Osteoblast (primary cell): Measurements from ENCODE around the gene TNK2. TPM values are rescaled to one million over a fixed set of nuclear protein-coding genes. Genes with fewer than 3 reads are reported as not detected.

Experiments
- DNase-seq: peaks from one replicate; pipeline ENCODE4 v3.0.0; 2011; ENCODE audit warnings: low spot score, mixed read lengths; ENCODE audit not compliant: insufficient read length; ENCODE audit errors: missing footprints
- H2AFZ ChIP-seq: 2 replicates; pipeline ENCODE4 v1.6.0; 2011; ENCODE audit warnings: mild to moderate bottlenecking, low read length
- H3K27ac ChIP-seq: 2 replicates; pipeline ENCODE4 v1.5.1; 2011; ENCODE audit warnings: mild to moderate bottlenecking, low read depth, low read length, moderate library complexity
- H3K27me3 ChIP-seq: 2 replicates; pipeline ENCODE4 v1.6.0; 2012; ENCODE audit warnings: mild to moderate bottlenecking, control low read depth, inconsistent platforms, low read length, moderate library complexity; ENCODE audit not compliant: insufficient read depth
- H3K36me3 ChIP-seq: 2 replicates; pipeline ENCODE4 v1.5.1; 2011; ENCODE audit warnings: mild to moderate bottlenecking, low read length, control low read depth, moderate library complexity; ENCODE audit not compliant: insufficient read depth
- H3K4me1 ChIP-seq: 2 replicates; pipeline ENCODE4 v1.5.1; 2011; ENCODE audit warnings: mild to moderate bottlenecking, low read length, control low read depth, moderate library complexity; ENCODE audit not compliant: insufficient read depth
- H3K4me2 ChIP-seq: 2 replicates; pipeline ENCODE4 v1.6.0; 2011; ENCODE audit warnings: mild to moderate bottlenecking, low read length; ENCODE audit not compliant: insufficient read depth
- H3K4me3 ChIP-seq: fragments of 200-600 bp; sonication (generic); 3 replicates; pipeline ENCODE4 v1.5.1; 2012; ENCODE audit warnings: mild to moderate bottlenecking, low read length, inconsistent platforms; ENCODE audit not compliant: insufficient read depth
- H3K79me2 ChIP-seq: 2 replicates; pipeline ENCODE4 v1.6.0; 2012; ENCODE audit warnings: mild to moderate bottlenecking, low read length, control low read depth, inconsistent platforms; ENCODE audit not compliant: insufficient read depth
- H3K9me3 ChIP-seq: 2 replicates; pipeline ENCODE4 v1.5.1; 2011; ENCODE audit warnings: low read depth, low read length, control low read depth
- H4K20me1 ChIP-seq: 2 replicates; pipeline ENCODE4 v1.6.0; 2012; ENCODE audit warnings: mild to moderate bottlenecking, low read length, control low read depth; ENCODE audit not compliant: insufficient read depth
- total RNA-seq: library from RNA; depleted of rRNA; stranded (reverse); fragments of >200 nt; gene quantifications from 2 replicates; pipeline ENCODE4 v1.2.3, GENCODE V29; 2012
- TF ChIP-seq, protein P1 (sequence below): IDR thresholded peaks from 2 replicates; pipeline ENCODE4 v1.5.1; 2011; ENCODE audit warnings: mild to moderate bottlenecking, low read depth, low read length, moderate library complexity; ENCODE audit errors: extremely low read depth

TNK2 gene
- total RNA-seq, 1 donor, result 11.6 TPM

DNA sequence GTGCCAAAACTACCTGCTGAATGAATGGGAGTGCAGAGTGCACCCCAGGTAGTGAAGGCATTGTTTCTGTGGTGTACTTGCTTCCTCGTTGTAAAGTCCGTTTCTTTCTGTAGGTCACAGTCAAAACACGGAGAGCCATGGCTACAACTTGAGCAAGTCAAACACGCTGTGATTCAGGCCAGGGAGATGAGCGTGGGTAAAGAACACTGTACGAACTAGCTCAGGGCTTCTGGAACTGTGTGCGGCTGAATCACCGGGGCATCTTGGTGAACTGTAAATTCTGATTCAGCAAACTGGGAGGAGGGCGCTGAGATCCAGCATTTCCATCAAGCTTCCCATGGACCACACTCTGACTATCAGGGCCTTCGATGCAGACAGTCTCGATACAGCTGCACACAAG lies 5.0 kb upstream of the TNK2 start:
- H3K4me3 ChIP-seq, result no peak overlapping the region
- H2AFZ ChIP-seq, result no peak overlapping the region
- no peak overlapping the region for H3K27ac ChIP-seq
- TF ChIP-seq, protein P1, sequence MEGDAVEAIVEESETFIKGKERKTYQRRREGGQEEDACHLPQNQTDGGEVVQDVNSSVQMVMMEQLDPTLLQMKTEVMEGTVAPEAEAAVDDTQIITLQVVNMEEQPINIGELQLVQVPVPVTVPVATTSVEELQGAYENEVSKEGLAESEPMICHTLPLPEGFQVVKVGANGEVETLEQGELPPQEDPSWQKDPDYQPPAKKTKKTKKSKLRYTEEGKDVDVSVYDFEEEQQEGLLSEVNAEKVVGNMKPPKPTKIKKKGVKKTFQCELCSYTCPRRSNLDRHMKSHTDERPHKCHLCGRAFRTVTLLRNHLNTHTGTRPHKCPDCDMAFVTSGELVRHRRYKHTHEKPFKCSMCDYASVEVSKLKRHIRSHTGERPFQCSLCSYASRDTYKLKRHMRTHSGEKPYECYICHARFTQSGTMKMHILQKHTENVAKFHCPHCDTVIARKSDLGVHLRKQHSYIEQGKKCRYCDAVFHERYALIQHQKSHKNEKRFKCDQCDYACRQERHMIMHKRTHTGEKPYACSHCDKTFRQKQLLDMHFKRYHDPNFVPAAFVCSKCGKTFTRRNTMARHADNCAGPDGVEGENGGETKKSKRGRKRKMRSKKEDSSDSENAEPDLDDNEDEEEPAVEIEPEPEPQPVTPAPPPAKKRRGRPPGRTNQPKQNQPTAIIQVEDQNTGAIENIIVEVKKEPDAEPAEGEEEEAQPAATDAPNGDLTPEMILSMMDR, result no peak
- H3K9me3 ChIP-seq, result no peaks in the 10 kb centered on the region
- H3K27me3 ChIP-seq, result peaks cover 12% of the 10 kb centered on the region
- DNase-seq, result peak; percentile 45
- H3K79me2 ChIP-seq, result no peaks in the 10 kb centered on the region
- H3K4me2 ChIP-seq, result no peak overlapping the region
- no peaks in the 10 kb centered on the region for H3K36me3 ChIP-seq
- H4K20me1 ChIP-seq, result no peaks in the 10 kb centered on the region
- peaks cover 7% of the 10 kb centered on the region for H3K4me1 ChIP-seq

DNA sequence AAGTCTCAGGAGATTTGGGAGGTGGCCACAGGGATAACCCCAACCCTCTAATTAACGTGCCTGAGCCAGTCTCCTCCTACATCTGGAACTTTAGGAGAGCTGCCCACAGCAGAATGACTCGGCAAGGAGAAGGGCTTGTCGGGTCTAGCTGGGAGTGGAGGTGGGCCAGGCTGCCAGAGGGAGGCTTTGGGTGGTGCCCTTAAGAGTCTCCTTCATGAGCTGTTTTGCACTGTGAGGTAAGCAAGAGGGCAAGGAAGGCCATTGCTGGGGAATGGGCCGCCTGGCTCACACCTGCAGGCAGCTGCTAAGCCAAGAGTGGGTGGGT lies 3.6 kb upstream of the TNK2 start:
- Histone ChIP-seq H3K4me2 (no peak overlapping the region), H3K4me3 (no peak overlapping the region), H3K4me1 (peaks cover 22% of the 10 kb centered on the region), H3K79me2 (peaks cover 14% of the 10 kb centered on the region), H3K36me3 (no peaks in the 10 kb centered on the region), H3K9me3 (no peaks in the 10 kb centered on the region), H4K20me1 (peaks cover 6% of the 10 kb centered on the region), H3K27ac (no peak overlapping the region), H2AFZ (peak overlapping the region; percentile 67), H3K27me3 (peaks cover 8% of the 10 kb centered on the region)
- TF ChIP-seq, protein P1, result no peak
- DNase-seq, result peak; percentile 90

DNA sequence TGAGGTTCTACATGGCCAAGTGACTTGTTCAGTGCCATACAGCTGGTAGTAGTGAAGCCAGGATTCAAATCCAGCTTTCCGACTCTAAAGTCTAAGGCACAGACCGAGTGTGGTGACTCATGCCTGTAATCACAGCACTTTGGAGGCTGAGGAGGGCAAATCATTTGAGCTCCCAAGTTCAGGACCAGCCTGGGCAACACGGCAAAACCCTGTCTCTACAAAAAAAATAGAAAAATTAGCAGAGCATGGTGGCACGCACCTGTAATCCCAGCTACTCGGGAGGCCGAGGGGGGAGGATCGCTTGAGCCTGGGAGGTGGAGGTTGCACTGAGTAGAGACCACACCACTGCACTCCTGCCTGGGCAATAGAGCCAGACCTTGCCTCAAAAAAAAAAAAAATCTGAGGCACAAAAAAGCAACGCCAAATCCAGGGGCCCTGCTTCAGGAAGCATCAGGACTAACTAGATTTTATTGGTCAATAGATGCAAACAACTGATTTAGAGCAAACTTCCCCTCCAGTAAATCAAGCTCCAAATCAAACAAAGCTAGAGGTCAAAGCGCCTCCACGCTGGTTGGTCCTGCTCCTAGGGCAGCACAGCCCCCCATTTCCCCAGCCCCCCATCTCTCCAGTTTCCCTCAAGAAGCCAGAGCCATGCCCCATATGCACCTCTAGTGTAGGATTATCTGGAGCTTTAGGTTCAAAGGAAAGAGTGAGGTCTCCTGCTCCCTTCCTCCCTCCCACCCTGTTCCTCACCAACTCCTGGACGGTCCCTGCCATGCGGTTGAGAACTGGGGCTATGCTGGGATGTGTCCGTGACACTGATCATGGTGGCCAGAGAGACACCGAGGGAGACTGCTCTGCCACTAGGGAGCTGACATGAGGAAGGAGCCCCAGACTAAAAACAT lies 2.9 kb upstream of the TNK2 start:
- peaks cover 20% of the 10 kb centered on the region for H3K79me2 ChIP-seq
- no peak overlapping the region for H3K4me2 ChIP-seq
- H2AFZ ChIP-seq, result peak overlapping the region; percentile 67
- H3K27ac ChIP-seq, result no peak overlapping the region
- DNase-seq, result peak; percentile 79
- no peaks in the 10 kb centered on the region for H3K36me3 ChIP-seq
- no peaks in the 10 kb centered on the region for H3K9me3 ChIP-seq
- H3K4me1 ChIP-seq, result peaks cover 28% of the 10 kb centered on the region
- peaks cover 6% of the 10 kb centered on the region for H4K20me1 ChIP-seq
- H3K4me3 ChIP-seq, result no peak overlapping the region
- peaks cover 2% of the 10 kb centered on the region for H3K27me3 ChIP-seq
- TF ChIP-seq, protein P1, result no peak

DNA sequence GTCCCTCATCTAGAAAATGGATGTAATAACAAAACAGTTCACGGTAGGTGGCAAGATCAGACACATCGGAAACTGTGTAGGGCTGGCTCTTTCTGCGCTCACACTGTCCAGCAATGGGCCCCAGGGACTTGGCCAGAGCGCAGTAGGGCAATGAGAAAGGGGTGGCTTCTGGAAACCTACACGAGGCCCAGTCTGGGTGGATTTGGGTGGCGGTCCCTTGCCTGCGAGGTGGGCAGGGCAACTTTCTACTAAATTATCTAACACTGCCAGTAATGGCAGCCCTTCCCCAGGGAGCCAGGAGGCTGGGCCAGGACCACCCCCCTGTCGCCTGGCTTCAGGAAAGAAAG lies 2.1 kb upstream of the TNK2 start:
- TF ChIP-seq, protein P1, result no peak
- H4K20me1 ChIP-seq, result peaks cover 6% of the 10 kb centered on the region
- H3K27me3 ChIP-seq, result no peaks in the 10 kb centered on the region
- H3K4me2 ChIP-seq, result peak overlapping the region; percentile 81
- H3K9me3 ChIP-seq, result no peaks in the 10 kb centered on the region
- peak; percentile 44 for DNase-seq
- no peak overlapping the region for H3K27ac ChIP-seq
- H3K4me1 ChIP-seq, result peaks cover 32% of the 10 kb centered on the region
- H3K36me3 ChIP-seq, result no peaks in the 10 kb centered on the region
- no peak overlapping the region for H2AFZ ChIP-seq
- peaks cover 26% of the 10 kb centered on the region for H3K79me2 ChIP-seq
- H3K4me3 ChIP-seq, result no peak overlapping the region
